OCI-LY1 (cell line): Measurements from ENCODE around the gene VCL.

Experiments
- H2AFZ ChIP-seq: fragments of 200-600 bp; sonication (generic), shearing (Covaris generic); 2 replicates; pipeline ENCODE4 v1.6.0; 2014; ENCODE audit warnings: antibody characterized with exemption, mild to moderate bottlenecking, low read length
- H3F3A ChIP-seq: fragments of 200-600 bp; sonication (generic), shearing (Covaris generic); 2 replicates; pipeline ENCODE4 v1.6.0; 2014; ENCODE audit warnings: mild to moderate bottlenecking, antibody characterized with exemption, low read length, moderate library complexity; ENCODE audit not compliant: insufficient read depth
- H3K27ac ChIP-seq: fragments of 200-600 bp; sonication (generic); 2 replicates; pipeline ENCODE4 v1.5.1; 2014; ENCODE audit warnings: low read length, mixed run types, mild to moderate bottlenecking, low read depth; ENCODE audit not compliant: poor library complexity, severe bottlenecking
- H3K27me3 ChIP-seq: fragments of 200-600 bp; sonication (generic); 2 replicates; pipeline ENCODE4 v1.6.0; 2014; ENCODE audit warnings: antibody characterized with exemption, mild to moderate bottlenecking, low read length, moderate library complexity; ENCODE audit not compliant: insufficient read depth
- H3K36me3 ChIP-seq: fragments of 200-600 bp; sonication (generic); 2 replicates; pipeline ENCODE4 v1.6.1; 2014; ENCODE audit warnings: mild to moderate bottlenecking, antibody characterized with exemption, low read length, moderate library complexity, mixed read lengths; ENCODE audit not compliant: insufficient read depth
- H3K4me1 ChIP-seq: fragments of 200-600 bp; sonication (generic); 2 replicates; pipeline ENCODE4 v1.5.1; 2014; ENCODE audit warnings: mild to moderate bottlenecking, low read length, moderate library complexity; ENCODE audit not compliant: insufficient read depth, severe bottlenecking
- H3K4me2 ChIP-seq: fragments of 200-600 bp; sonication (generic), shearing (Covaris generic); 2 replicates; pipeline ENCODE4 v1.6.1; 2014; ENCODE audit warnings: low read length
- H3K4me3 ChIP-seq: fragments of 200-600 bp; sonication (generic); 2 replicates; pipeline ENCODE4 v1.5.1; 2014; ENCODE audit warnings: low read length, low read depth, mild to moderate bottlenecking, mixed read lengths; ENCODE audit not compliant: poor library complexity, severe bottlenecking
- H3K79me2 ChIP-seq: fragments of 200-600 bp; shearing (Covaris generic); 2 replicates; pipeline ENCODE4 v1.6.1; 2016; ENCODE audit warnings: mixed run types, low read length, mixed read lengths; ENCODE audit not compliant: insufficient read depth
- H3K9ac ChIP-seq: fragments of 200-600 bp; sonication (generic), shearing (Covaris generic); 2 replicates; pipeline ENCODE4 v1.6.1; 2014; ENCODE audit warnings: mild to moderate bottlenecking, low read length, mixed read lengths
- H3K9me2 ChIP-seq: fragments of 200-600 bp; sonication (generic), shearing (Covaris generic); 2 replicates; pipeline ENCODE4 v1.6.1; 2014; ENCODE audit warnings: low read depth, mild to moderate bottlenecking, low read length, mixed read lengths
- H3K9me3 ChIP-seq: fragments of 200-600 bp; shearing (Covaris generic); 2 replicates; pipeline ENCODE4 v1.6.1; 2014; ENCODE audit warnings: low read length, mixed read lengths
- H4K20me1 ChIP-seq: fragments of 200-600 bp; sonication (generic), shearing (Covaris generic); 2 replicates; pipeline ENCODE4 v1.6.0; 2016; ENCODE audit warnings: mild to moderate bottlenecking, low read length; ENCODE audit not compliant: insufficient read depth
- EZH2 ChIP-seq: fragments of 200-600 bp; sonication (generic), shearing (Covaris generic); IDR thresholded peaks from 2 replicates; pipeline ENCODE4 v1.8.0; 2017; ENCODE audit warnings: borderline replicate concordance, mixed run types, mild to moderate bottlenecking, antibody characterized with exemption, low read length, moderate library complexity, mixed read lengths
- TF ChIP-seq, protein P1 (sequence below): fragments of 200-600 bp; sonication (generic), shearing (Covaris generic); IDR thresholded peaks from 2 replicates; pipeline ENCODE4 v1.5.1; 2017; ENCODE audit warnings: mild to moderate bottlenecking, antibody characterized with exemption, low read length, moderate library complexity, mixed read lengths

Gene VCL

DNA sequence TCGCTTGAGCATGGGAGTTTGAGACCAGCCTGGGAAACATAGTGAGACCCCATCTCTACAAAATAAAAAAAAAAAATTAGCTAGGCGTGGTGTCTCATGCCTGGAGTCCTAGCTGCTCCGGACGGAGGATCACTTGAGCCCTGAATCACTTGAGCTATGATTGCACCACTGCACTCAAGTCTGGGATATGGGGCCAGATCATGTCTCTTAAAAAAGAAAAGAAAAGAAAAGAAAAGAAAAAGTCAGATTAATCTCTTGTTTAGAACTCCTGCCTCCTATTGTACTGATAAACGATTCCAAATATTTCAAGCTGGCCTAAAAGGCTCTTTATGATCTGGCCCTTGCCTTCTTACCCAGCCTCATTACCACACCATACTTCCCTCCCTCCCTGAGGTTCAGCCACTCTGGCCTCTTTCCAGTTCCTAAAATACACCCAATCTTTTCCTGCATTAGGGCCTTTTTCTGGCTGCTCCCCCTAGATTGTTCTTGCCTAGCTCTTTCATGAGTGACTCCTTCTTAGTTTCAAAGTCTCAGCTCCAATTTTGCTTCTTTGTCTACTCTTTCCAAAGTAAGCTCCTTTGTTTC is 41.7 kb downstream of the VCL start:
- Histone ChIP-seq H3F3A (no peaks in the 10 kb centered on the region), H3K4me1 (no peaks in the 10 kb centered on the region), H3K4me3 (no peak overlapping the region), H3K27me3 (no peaks in the 10 kb centered on the region), H4K20me1 (no peaks in the 10 kb centered on the region), H3K4me2 (no peak overlapping the region), H3K27ac (no peak overlapping the region), H2AFZ (no peak overlapping the region), H3K9me3 (no peaks in the 10 kb centered on the region), H3K79me2 (no peaks in the 10 kb centered on the region), H3K9ac (no peak overlapping the region), H3K9me2 (no peaks in the 10 kb centered on the region), H3K36me3 (no peaks in the 10 kb centered on the region)
- no peak for TF ChIP-seq EZH2
- TF ChIP-seq, protein P1, sequence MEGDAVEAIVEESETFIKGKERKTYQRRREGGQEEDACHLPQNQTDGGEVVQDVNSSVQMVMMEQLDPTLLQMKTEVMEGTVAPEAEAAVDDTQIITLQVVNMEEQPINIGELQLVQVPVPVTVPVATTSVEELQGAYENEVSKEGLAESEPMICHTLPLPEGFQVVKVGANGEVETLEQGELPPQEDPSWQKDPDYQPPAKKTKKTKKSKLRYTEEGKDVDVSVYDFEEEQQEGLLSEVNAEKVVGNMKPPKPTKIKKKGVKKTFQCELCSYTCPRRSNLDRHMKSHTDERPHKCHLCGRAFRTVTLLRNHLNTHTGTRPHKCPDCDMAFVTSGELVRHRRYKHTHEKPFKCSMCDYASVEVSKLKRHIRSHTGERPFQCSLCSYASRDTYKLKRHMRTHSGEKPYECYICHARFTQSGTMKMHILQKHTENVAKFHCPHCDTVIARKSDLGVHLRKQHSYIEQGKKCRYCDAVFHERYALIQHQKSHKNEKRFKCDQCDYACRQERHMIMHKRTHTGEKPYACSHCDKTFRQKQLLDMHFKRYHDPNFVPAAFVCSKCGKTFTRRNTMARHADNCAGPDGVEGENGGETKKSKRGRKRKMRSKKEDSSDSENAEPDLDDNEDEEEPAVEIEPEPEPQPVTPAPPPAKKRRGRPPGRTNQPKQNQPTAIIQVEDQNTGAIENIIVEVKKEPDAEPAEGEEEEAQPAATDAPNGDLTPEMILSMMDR: no peak

DNA sequence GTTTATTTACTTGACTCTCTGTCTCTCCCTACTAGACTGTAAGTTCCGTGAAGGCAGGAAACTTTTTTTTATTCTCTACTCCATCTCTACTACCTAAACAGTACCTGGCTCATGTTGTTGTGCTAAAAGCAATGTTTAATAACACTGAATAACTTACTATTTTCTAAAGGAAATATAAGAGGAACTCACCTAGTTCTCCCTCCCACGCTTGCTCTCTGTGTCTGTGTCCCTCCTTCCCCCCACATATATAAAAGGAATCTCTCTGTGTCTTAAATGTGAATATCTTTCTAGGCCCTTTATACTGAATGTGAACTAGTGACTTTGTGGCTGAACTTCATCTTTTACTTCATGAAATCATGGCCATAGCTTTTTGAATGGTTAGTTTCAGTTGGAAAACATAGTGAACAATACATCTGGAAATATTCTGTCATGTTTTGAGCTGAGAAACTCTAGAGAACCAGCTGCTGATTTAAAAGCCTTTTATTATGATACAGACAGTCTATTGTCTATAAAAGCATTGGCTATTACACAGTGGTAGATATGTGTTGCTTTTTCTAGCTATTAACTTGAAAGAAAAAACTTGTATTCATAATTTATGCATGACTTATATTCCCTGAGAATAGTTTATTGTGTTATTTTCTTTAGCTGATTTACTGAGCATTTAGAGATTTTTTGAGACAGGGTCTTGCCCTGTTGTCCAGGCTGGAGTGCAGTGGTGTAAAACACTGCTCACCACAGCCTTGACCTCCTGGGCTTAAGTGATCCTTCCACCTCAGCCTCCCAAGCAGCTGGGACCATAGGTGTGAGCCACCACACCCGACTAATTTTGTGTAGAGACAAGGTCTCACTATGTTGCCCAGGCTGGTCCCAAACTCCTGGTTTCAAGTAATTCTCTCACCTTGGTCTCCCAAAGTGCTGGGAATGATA is 42.5 kb downstream of the VCL start:
- H3K4me3 ChIP-seq: no peak overlapping the region
- TF ChIP-seq, protein P1: no peak
- TF ChIP-seq EZH2: no peak
- H4K20me1 ChIP-seq: no peaks in the 10 kb centered on the region
- no peaks in the 10 kb centered on the region for H3K9me2 ChIP-seq
- no peak overlapping the region for H3K4me2 ChIP-seq
- H3K79me2 ChIP-seq: no peaks in the 10 kb centered on the region
- H3K27ac ChIP-seq: no peak overlapping the region
- H3K9me3 ChIP-seq: no peaks in the 10 kb centered on the region
- H3K27me3 ChIP-seq: no peaks in the 10 kb centered on the region
- no peak overlapping the region for H2AFZ ChIP-seq
- no peaks in the 10 kb centered on the region for H3K4me1 ChIP-seq
- no peaks in the 10 kb centered on the region for H3F3A ChIP-seq
- no peak overlapping the region for H3K9ac ChIP-seq
- no peaks in the 10 kb centered on the region for H3K36me3 ChIP-seq

DNA sequence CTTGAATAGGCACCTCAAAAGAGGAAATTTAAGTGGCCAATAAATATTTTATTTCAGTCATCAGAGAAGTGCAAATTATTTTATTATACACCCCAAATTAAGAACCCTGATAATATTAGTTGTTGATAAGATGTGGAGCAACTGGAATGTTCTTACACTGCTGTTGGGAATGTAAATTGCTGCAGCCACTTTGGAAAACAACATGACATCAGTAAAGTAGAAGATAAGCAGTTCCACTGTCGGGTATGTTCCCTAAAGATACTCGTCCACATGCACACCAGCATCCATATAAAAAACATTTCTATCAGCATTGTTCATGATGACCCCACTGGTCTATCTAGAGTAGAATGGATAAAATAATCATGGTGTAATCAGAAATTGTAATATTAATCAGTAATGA is 46.5 kb downstream of the VCL start:
- H2AFZ ChIP-seq: no peak overlapping the region
- no peaks in the 10 kb centered on the region for H3F3A ChIP-seq
- H3K36me3 ChIP-seq: no peaks in the 10 kb centered on the region
- no peaks in the 10 kb centered on the region for H3K27me3 ChIP-seq
- no peak overlapping the region for H3K4me3 ChIP-seq
- H3K79me2 ChIP-seq: no peaks in the 10 kb centered on the region
- no peaks in the 10 kb centered on the region for H4K20me1 ChIP-seq
- H3K4me2 ChIP-seq: no peak overlapping the region
- no peaks in the 10 kb centered on the region for H3K9me2 ChIP-seq
- H3K4me1 ChIP-seq: peaks cover 21% of the 10 kb centered on the region
- no peak for TF ChIP-seq EZH2
- TF ChIP-seq, protein P1: no peak
- no peaks in the 10 kb centered on the region for H3K9me3 ChIP-seq
- no peak overlapping the region for H3K9ac ChIP-seq
- no peak overlapping the region for H3K27ac ChIP-seq
